Measurements from ENCODE around the gene CCDC73.

GRCh38 chr11:32706985-32707741, 87.3 kb downstream of the CCDC73 start:
- TF ChIP-seq CTCF (IDR thresholded peaks at IDR 0.05), result no peak
- TF ChIP-seq POLR2A (IDR thresholded peaks at IDR 0.05), result no peak

Measured in uterus (tissue), 2 donors.